DMS53 treated with DMSO at 0.1 percent for 48 hours (cell line): ENCODE results near the gene ITCH.
"Not testable (repeated sequence)": the region's sequence is repeated elsewhere in the genome, so short reads cannot be mapped to it uniquely, and the experiment has no call there.

Experiments
- DNase-seq: peaks from one replicate; lab custom pipeline; 2025; ENCODE audit not compliant: unreplicated experiment; lab: John Stamatoyannopoulos, UW

ITCH gene

GRCh38 chr20:34412453-34412852 lies 49.4 kb downstream of the ITCH start:
- DNase-seq, result no peak

- DNase-seq, result not testable (repeated sequence)
Observed at GRCh38 chr20:34414525-34414924, 51.5 kb downstream of the ITCH start.

- no peak for DNase-seq
Observed at GRCh38 chr20:34415079-34415478, 52.0 kb downstream of the ITCH start.

- no peak for DNase-seq
Observed at GRCh38 chr20:34420146-34420545, 57.1 kb downstream of the ITCH start.

GRCh38 chr20:34420975-34421374 lies 57.9 kb downstream of the ITCH start:
- no peak for DNase-seq

- no peak for DNase-seq
Observed at GRCh38 chr20:34421766-34422466, 58.8 kb downstream of the ITCH start.

- DNase-seq, result not testable (repeated sequence)
Observed at GRCh38 chr20:34425032-34425690, 62.1 kb downstream of the ITCH start.

- DNase-seq, result no peak
Observed at GRCh38 chr20:34426026-34426425, 63.0 kb downstream of the ITCH start.

- DNase-seq, result no peak
Observed at GRCh38 chr20:34427331-34427730, 64.3 kb downstream of the ITCH start.

- DNase-seq, result no peak
Observed at GRCh38 chr20:34427784-34428183, 64.7 kb downstream of the ITCH start.

- no peak for DNase-seq
Observed at GRCh38 chr20:34431168-34431567, 68.1 kb downstream of the ITCH start.

- not testable (repeated sequence) for DNase-seq
Observed at GRCh38 chr20:34432663-34433062, 69.6 kb downstream of the ITCH start.

GRCh38 chr20:34433391-34433790 lies 70.3 kb downstream of the ITCH start:
- no peak for DNase-seq

GRCh38 chr20:34435589-34435988 lies 72.5 kb downstream of the ITCH start:
- no peak for DNase-seq

GRCh38 chr20:34437330-34437986 lies 74.4 kb downstream of the ITCH start:
- DNase-seq, result no peak

- no peak for DNase-seq
Observed at GRCh38 chr20:34439168-34439567, 76.1 kb downstream of the ITCH start.

GRCh38 chr20:34441423-34441822 lies 78.3 kb downstream of the ITCH start:
- DNase-seq, result not testable (repeated sequence)

GRCh38 chr20:34443546-34443945 lies 80.5 kb downstream of the ITCH start:
- no peak for DNase-seq

GRCh38 chr20:34445177-34446065 lies 82.3 kb downstream of the ITCH start:
- no peak for DNase-seq

GRCh38 chr20:34448517-34448916 lies 85.4 kb downstream of the ITCH start:
- DNase-seq, result no peak
